HuH-7.5 (cell line): Measurements from ENCODE around the gene NAV2.

Experiments
- DNase-seq: peaks from one replicate; pipeline ENCODE4 v3.0.0; 2011; ENCODE audit warnings: low spot score

Gene NAV2

DNA sequence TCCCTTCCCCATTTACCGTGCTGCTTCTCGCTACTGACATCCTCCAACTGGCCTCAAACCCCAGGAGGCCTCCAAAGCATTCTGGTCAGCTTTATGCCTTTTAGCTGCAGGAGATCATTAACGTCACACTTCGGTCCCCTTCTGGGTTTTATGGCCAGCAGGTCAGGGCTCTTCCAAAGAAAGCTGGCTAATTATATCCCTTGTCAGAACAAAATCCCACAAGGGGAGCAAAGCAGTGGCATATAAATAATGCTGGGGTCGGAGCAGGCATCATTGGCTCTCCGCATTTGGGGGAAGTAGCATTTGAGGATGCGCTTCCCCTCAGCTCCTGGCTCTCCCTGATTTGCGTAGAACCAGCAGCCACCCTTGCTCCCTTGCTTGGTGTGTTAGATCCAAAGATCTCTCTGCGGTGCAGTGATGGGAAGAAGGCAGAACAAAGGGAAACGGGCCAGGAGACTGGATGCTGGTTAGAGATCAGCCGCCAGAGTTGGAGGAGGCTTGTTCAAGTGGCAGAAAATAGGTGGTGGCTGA lies 330.2 kb downstream of the NAV2 start:
- no peak for DNase-seq

DNA sequence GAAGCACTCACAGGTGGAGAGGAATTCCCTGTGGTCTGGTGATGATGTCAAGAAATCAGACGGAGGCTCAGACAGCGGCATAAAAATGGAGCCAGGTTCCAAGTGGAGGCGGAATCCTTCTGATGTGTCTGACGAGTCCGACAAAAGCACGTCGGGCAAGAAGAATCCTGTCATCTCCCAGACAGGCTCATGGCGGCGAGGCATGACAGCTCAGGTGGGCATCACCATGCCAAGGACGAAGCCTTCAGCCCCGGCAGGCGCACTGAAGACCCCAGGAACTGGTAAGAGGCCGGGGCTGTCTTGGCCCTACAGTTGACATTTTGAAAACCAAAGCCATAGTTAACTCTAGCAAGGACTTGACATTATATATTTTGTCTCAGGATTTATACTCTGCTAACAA lies 331.4 kb downstream of the NAV2 start:
- DNase-seq = no peak

DNA sequence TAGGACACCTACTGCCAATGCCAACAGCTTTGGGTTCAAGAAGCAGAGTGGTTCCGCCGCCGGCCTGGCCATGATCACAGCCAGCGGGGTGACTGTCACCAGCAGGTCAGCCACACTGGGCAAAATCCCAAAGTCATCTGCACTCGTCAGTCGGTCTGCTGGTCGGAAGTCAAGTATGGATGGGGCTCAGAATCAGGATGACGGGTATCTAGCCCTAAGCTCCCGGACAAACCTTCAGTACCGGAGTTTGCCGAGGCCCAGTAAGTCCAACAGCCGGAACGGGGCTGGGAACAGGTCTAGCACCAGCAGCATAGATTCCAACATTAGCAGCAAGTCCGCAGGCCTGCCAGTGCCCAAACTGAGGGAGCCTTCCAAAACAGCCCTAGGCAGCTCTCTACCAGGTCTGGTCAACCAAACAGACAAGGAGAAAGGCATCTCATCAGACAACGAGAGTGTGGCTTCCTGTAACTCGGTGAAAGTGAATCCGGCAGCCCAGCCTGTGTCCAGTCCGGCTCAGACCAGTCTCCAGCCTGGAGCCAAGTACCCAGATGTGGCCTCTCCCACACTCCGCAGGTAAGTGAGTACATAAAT lies 332.6 kb downstream of the NAV2 start:
- no peak for DNase-seq

DNA sequence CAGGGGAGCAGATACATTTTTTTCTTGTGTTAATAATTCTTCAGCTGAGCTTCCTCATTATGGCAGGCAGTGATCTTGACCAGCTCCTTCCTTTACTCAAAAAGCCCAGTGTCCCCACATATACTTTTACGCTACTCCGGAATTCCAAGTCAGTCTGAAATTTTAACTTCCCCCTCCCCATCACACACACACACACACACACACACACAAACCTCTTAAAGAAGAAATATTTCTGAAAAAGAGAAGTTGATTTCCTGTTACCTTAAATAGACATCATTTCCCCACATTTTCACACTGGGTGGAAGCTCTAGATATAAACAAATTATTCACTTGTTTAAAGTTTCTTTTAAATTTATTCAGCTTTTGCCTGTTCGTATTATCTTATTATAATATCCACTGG lies 333.8 kb downstream of the NAV2 start:
- DNase-seq = no peak

DNA sequence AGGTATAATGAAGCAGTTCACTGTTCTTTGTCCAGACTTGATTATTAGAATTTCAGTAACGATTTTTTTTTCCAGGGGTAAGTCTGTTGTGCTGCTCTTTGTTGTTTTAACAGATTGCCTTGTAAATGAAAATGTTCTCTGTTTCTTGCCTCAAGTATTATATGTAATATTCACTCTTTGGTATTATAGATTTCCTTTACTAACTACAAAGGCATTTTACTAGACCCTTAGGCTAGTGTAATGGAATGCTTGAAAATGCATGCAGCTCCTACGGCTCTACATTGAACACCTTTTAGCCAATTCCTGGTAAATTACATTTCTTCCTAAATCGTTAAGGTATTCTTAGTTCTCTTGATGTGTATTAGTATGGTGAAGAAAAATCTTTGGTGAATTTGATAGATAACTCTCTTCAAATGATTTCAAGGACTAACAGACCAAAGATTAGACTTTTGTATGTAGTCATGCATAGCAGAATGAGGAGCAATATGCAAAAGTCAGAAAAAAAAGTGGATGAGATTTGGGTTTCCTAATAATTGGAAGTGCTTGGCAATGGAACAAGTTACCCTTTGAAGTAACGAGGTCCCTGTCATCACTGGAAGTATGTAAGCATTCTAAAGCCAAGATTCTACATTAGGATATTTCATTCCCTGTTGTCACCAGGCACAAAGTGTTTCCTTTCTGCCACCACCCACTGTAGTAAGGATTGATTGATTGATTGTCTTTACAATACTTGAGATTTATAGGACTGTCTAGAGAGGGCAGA lies 334.6 kb downstream of the NAV2 start:
- no peak for DNase-seq

DNA sequence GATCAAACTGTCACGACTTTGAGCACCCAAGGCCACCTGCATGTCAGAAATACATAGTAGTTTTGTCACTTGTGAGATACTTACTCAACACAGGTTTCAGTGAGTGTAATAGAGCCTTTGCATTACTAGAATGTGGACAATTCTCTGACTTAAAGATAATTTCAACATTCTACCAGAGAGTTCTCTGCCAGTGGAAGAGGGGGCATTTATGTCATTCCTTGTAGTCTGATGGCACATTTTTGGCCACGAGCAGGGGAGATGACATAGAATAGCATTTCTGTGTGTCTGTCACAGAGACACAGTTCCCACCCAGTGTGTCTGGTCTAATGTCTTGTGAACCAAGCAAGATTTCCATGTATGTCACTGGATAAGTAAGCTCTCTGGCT lies 335.1 kb downstream of the NAV2 start:
- DNase-seq = no peak

DNA sequence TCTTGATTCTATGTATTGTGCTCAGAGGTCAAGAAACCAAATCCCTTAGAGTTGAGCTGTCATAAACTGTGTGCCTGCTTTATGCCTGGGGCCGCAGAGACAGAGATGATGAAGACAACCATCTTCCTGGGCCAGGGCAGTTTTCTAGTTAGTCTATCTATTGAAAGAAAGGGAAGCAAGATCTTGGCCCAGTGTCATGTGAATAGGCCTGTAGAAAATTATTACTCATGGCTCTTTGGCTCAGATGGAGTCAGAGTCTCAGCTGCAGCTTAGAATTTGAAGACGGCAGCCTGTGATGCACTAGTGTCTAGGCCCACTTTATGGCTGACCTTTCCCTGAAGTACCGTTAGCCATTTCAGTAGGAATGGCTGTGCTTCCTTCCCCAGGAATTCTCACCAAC lies 335.6 kb downstream of the NAV2 start:
- no peak for DNase-seq

DNA sequence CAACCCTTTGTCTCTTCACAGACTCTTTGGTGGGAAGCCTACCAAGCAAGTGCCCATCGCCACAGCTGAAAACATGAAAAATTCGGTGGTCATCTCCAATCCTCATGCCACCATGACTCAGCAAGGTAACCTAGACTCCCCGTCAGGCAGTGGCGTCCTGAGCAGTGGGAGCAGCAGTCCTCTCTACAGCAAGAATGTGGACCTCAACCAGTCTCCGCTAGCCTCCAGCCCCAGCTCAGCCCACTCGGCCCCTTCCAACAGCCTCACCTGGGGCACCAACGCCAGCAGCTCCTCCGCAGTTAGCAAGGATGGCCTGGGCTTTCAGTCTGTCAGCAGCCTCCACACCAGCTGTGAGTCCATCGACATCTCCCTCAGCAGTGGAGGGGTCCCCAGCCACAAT lies 336.1 kb downstream of the NAV2 start:
- DNase-seq = no peak

DNA sequence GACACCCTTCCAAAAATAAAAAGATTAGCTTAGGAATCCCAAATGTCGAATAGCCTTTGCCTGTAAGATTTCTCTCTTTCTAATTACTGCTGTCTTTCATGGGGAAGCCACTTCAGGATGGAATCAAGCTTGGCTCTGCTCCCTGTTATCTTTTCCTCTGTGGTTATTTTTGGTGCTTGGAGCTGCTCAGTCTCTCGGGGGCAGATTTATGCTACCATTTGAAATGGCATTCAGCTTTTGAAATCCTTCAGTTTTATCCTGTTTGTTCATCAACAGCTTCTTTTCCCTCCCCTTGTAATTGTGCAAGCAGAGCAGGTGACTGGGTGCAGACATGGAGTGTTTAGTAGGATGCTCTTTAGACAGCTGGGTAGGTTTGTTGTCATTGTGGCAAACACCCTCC lies 336.6 kb downstream of the NAV2 start:
- no peak for DNase-seq

DNA sequence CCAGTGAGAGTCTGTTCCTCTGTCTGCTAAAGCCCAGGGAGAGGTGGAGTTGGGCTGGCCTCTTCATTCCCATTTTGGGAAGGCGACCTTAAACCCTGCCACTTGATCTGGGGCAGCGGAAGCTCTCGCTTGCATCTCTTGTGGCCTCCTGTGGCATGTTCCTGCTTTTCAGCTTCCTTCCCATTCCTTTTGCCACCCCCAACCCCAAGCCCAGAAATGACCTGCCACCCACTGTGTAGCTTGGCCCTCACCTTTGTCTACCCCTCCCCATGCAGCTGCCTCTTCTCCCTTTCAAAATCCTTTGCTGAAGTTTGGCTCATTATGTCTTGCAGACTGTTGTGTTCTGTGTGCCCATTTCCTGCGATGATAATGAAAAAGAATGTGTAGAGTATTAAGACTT lies 337.4 kb downstream of the NAV2 start:
- no peak for DNase-seq

DNA sequence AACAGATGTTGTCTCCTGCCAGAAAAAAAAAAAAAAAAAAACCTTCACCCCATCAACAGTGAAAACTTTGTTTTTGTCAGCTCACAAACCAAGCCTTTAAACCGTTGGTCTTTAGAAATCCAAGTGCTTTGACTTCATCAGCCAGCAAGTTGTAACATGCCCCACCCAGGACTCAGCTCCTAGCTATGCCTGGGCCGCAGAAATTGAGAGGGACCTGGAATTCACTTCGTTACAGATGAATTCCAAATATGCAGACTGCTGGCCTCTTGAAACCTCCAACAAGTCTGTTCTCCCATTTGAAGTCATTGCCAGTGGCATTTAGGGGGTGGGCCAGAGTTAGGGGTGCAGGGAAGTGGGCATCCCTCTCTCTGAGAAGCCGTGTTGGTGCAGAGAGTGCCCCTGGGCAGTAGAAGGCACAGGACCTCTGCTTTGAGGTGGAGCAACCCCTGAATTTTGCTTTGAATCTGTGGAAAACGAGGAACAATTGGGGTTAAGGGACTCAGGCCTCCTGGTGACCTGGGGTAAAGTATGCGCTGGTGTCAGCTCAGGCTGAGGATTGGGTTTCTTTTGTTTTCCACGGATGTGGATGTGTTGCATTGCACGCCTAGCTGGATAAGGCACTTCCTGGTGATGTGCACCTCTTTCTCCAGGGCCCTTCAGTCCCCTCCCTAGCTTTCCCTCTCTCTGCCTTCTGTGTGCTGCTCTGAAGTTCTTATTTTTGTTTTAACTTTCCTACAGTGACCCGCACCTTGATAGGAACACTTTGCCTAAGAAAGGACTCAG lies 338.1 kb downstream of the NAV2 start:
- DNase-seq = no peak

DNA sequence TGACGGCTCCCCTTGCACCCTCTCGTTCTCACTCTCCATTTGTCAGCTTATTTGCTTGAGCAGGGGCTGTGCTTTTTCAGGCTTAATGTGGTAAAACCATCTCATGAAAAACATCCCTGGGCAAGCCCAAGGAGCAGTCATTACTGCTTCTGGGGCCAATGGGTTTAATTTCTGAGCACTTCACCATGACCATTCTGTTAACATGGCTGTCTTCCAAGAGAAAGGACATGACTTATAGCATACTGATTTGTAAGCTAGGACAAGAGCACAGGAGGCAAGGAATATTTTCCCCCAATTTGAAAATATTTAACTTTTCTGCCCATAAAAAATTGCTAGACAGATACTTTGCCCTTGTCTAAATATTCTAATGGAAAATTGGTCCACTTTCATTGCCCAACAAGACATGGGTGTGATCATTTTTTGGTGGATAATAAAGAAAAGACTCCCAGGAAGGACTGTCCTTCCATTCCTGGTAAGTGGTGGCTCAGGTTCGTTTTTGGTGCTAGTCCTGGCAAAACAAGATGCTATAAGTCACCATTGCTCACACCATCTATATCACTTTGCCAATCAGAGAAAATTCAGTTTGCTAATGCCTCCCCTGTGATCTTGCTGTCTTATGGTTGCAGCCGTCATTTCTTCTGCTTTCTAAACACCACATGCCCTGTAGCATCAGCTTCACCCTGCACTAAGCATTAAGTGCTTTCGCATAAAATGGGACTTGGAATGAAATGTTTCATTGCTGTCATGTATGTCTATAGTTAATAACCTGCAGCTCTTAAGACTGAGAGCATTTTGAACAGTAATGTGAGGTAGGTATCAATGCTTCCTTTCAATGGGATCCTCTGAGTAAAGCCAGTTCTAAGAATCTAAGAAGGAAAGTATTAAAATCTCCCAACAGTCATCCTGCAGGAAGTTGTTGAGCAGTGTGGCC lies 339.1 kb downstream of the NAV2 start:
- DNase-seq = no peak

DNA sequence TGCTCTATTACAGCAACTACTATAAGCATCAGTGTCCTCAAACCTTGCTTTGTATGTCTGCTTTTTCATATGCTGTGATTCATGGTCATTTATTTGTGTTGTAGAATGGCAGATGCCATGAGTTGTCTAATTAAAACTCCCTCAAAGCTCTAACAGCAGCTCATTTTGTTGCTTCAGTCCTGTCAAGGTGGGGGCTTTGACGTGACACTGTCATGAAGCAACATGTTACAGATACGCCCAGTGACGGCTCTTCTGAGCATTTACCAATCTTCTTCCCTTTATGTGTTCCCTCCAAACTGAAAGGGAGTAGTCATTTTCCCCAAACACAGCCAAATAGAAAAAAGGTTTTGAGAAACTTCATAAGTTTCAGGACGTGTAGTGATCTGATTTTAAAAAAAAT lies 340.9 kb downstream of the NAV2 start:
- no peak for DNase-seq

DNA sequence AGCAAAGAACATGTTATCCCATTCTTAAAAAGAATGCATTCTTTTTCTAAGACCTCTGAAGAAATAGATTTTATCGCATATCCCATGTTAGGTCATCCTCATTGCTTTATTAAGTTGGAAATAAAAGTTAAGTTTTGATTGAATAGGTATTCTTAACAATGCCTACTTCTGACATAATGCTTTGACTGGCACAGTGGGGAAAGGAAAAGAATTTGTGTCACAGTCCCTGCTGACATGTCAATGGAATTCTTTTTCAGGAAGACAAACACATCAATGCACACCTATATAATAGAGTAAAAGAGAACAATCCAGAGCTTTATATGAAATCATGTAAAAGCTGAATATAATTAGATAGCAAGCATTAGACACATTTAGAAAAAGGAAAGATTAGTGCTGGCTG lies 341.9 kb downstream of the NAV2 start:
- no peak for DNase-seq

DNA sequence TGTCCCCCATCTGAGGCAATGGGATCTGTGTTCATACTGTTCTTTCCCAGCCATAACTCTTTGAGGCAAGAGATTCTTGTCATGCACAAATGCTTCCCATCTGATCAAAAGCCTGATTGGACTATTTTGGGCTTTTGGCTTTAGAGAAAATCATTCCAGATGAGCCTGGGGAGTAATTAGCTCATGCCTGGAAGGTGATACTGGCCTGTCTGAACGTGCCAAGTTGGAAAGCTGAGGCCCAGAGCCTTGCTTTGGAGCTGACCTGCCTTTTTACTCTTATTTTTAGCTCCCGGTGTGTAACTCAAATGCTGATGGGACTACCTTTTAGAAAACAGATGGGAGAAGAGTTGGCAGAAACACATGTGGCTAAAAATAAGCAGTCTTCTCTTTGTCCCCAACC lies 342.7 kb downstream of the NAV2 start:
- no peak for DNase-seq

DNA sequence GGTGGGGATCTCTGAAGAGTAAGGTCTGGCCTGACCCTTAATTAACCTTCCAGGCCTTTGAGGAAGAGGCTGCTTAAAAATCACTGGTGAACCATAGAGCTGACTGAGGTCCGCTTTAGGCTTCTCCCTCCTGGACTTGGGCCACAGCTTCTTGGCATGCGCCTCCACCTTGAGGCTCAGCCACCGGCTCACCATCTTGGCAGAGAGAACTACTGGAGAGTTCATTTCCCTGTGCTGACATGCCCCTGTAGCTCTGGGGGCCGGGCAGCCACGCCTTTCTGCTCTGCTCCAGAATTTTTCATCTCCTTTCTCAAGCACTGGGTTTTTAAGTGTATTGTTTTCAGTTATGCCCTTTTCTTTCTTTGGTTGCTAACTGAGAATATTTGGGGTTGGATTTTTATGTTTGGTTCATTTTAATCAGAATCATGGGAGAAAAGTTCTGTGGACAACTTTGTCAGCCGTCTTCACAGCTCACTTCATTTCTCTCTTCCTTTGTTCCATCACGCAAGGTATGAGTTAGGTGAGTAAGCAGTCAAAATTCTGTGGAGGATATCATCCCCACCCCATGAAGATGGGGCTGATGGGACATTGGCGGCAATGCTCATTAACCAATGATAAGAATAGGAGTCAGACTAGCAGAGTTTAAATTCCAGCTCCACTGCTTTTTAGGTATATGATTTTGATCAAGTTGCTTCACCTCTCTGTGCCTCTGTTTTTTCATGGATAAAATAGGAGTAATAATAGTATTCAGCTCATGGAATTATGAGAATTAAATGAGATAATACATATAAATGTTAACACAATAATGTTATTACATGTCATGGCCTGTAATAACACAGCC lies 343.7 kb downstream of the NAV2 start:
- DNase-seq = no peak

DNA sequence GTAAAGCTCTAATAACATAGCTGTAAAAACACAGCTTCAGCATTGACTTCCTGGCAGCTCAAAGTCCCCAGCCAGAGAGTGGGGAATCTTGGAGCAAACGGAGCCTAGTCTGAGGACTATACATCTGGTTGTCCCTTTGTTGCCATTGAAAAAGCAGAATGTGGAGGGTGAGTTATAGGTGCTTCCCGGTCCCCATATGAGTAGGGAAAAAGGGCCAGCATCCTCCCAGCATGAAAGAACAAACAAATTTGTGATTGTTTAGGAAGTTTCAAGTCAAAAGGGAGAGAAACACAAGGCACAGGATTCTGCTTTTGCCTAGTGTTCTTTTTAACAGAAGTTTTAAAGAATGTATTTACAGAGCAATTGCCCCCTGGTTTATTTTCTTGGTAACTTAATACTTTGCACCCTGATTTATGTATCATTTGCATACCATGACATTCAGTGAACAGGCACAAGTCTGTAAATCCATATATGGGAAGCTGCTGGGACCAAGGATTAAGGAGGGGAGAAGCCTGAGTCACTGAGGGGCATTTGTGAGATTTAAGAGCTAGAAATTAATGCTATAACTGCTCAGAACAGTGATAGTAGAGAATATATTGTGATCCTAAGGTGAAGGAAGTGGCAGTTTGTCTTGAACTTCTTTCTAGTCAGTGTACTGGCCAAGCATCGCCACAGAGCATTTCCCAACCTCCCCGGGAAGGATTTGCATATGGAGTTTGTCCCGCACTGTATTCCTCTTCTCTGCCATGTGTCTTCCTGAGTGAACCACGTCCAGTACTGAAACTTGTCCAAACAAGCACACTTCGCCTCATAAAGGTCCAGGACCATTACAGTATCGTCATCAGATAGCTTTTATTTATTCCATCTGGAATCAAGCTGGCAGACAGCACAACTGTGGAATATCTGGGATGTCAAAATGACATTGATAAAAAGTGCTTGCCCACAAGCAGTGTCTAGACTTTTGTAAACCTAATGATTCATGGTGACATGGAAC lies 344.6 kb downstream of the NAV2 start:
- DNase-seq = no peak

DNA sequence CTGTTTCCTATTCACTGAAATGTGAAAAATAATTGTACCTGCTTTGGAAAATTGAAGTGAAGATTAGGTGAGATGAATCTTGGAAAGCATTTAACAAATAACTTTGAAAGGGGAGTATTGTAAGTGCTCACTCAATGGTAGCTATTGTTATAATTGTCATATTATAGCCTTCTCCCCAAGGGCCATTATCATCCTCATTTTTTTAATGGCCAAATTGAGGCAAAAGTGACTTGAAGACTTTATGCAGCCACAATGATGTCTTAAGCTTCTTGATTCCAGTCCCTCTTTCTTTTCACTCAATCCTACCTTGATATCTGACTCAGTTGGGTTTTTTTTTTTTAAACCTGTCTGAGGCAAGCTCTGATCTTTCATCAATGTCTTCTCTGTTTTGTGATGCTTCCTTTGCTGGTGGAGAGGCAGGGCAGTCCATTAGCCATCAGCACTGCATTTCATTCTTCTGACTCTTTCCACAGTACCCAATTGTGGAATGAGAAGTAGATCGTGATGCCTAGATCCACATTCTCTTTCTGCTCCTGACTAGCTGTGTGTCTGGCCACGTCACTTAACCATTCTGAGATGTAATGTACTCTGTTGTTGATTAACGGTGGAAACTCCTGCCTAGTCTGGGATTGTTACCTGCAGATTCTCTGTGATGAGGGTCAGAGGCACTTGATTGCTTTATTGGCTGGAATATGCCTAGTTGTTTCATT lies 346.3 kb downstream of the NAV2 start:
- DNase-seq = no peak

DNA sequence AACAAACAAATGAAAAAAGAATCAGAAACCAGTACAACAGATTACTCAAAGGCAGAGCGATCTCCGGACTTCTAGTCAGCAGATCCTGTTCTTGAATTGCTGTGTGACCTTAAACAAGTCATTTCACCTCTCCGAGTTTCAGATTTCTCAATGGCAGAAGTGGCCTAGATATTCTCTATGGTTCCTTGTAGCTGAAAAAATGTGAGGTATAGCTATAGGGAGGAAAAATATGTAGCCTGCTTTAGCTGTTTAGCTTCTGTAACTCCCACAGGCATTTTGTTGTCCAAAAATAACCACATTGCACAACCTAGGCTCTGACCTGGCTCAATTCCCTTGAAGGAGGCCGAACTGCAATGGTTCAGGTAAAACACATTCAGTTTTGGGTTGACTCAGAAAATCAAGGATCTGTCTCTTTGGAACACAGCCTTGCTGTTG lies 347.0 kb downstream of the NAV2 start:
- no peak for DNase-seq
